Ishikawa (cell line): ENCODE measurements around the gene NACC2.

Source experiments
- CEBPB ChIP-seq: IDR thresholded peaks from 2 replicates; pipeline ENCODE4 v1.6.1; 2012
- CREB1 ChIP-seq: IDR thresholded peaks from 2 replicates; pipeline ENCODE4 v1.6.1; 2012; ENCODE audit warnings: low read depth
- EGR1 ChIP-seq: IDR thresholded peaks from 2 replicates; pipeline ENCODE4 v1.6.1; 2012
- EP300 ChIP-seq: IDR thresholded peaks from 2 replicates; pipeline ENCODE4 v1.6.1; 2012; ENCODE audit warnings: borderline replicate concordance
- FOXM1 ChIP-seq: IDR thresholded peaks from 2 replicates; pipeline ENCODE4 v1.6.1; 2012; ENCODE audit warnings: low read depth, borderline replicate concordance
- RAD21 ChIP-seq: IDR thresholded peaks from 2 replicates; pipeline ENCODE4 v1.6.1; 2012; ENCODE audit warnings: low read depth
- TAF1 ChIP-seq: IDR thresholded peaks from 2 replicates; pipeline ENCODE4 v1.6.1; 2012; ENCODE audit warnings: low read depth, mild to moderate bottlenecking
- TCF12 ChIP-seq: IDR thresholded peaks from 2 replicates; pipeline ENCODE4 v1.6.1; 2012; ENCODE audit warnings: low read depth
- TEAD4 ChIP-seq: IDR thresholded peaks from 2 replicates; pipeline ENCODE4 v1.6.1; 2012
- YY1 ChIP-seq: IDR thresholded peaks from 2 replicates; pipeline ENCODE4 v1.6.1; 2012; ENCODE audit warnings: low read depth
- TF ChIP-seq, protein P1 (sequence below): IDR thresholded peaks from 2 replicates; pipeline ENCODE4 v1.6.1; 2012; ENCODE audit warnings: low read depth, mild to moderate bottlenecking
- TF ChIP-seq, protein P2 (sequence below): IDR thresholded peaks from 2 replicates; pipeline ENCODE4 v1.6.1; 2012
- TF ChIP-seq, protein P3 (sequence below): IDR thresholded peaks from 2 replicates; pipeline ENCODE4 v1.6.1; 2012

DNA sequence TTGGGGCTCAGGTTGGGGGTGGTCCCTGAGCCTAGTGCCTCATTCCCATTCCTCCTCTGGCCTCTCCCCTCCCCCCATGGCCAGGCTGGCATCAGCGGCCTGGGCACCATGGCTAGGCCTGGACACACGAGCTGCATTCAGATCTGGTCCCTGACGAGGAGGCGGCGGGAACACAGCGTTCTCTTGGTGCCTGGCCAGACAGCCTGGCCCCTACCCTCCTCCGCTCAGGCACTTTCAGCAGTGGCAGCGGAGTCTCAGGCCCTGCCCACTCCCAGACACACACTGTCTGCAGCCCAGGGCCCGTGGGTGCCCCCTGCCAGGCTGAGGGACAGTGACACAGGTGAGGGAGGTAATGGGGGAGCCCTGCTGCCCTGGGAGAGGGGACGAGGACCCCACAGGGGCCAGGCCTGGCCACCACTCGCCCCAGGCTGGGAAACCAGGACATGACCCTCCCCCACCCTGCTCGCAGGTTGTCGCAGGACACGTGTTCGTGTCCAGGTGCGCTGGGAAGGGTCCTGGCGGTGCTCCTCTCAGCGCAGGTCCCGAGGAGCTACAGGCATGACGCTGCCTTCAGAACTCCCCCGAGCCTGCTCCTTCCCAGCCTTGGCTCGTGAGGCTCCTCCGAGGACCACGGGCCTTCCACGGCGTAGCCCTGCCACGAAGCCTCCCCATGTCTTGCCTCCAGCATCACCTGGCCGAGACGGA is 114.0 kb downstream of the NACC2 start:
- TF ChIP-seq, protein P1, sequence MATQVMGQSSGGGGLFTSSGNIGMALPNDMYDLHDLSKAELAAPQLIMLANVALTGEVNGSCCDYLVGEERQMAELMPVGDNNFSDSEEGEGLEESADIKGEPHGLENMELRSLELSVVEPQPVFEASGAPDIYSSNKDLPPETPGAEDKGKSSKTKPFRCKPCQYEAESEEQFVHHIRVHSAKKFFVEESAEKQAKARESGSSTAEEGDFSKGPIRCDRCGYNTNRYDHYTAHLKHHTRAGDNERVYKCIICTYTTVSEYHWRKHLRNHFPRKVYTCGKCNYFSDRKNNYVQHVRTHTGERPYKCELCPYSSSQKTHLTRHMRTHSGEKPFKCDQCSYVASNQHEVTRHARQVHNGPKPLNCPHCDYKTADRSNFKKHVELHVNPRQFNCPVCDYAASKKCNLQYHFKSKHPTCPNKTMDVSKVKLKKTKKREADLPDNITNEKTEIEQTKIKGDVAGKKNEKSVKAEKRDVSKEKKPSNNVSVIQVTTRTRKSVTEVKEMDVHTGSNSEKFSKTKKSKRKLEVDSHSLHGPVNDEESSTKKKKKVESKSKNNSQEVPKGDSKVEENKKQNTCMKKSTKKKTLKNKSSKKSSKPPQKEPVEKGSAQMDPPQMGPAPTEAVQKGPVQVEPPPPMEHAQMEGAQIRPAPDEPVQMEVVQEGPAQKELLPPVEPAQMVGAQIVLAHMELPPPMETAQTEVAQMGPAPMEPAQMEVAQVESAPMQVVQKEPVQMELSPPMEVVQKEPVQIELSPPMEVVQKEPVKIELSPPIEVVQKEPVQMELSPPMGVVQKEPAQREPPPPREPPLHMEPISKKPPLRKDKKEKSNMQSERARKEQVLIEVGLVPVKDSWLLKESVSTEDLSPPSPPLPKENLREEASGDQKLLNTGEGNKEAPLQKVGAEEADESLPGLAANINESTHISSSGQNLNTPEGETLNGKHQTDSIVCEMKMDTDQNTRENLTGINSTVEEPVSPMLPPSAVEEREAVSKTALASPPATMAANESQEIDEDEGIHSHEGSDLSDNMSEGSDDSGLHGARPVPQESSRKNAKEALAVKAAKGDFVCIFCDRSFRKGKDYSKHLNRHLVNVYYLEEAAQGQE = no peak
- TF ChIP-seq CEBPB (no peak), TCF12 (no peak), YY1 (no peak), CREB1 (no peak), RAD21 (no peak), TAF1 (no peak), EP300 (no peak), EGR1 (no peak), TEAD4 (no peak), FOXM1 (no peak)
- TF ChIP-seq, protein P2, sequence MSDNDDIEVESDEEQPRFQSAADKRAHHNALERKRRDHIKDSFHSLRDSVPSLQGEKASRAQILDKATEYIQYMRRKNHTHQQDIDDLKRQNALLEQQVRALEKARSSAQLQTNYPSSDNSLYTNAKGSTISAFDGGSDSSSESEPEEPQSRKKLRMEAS = no peak
- TF ChIP-seq, protein P3, sequence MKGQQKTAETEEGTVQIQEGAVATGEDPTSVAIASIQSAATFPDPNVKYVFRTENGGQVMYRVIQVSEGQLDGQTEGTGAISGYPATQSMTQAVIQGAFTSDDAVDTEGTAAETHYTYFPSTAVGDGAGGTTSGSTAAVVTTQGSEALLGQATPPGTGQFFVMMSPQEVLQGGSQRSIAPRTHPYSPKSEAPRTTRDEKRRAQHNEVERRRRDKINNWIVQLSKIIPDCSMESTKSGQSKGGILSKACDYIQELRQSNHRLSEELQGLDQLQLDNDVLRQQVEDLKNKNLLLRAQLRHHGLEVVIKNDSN = no peak
